DND-41 (cell line): ENCODE results near the gene ZMIZ1.
A peak's percentile ranks its signal among the peaks of the same experiment; 100 is the strongest.

Source experiments
- ATAC-seq: fragments of 200-7000 bp; cut with Tn5 transposase; 3 replicates; pipeline ENCODE4 v1.9.1; 2021; ENCODE audit warnings: low read depth; ENCODE audit not compliant: insufficient read depth
- DNase-seq: peaks from one replicate; pipeline ENCODE4 v3.0.0-alpha.2; 2020
- H2AFZ ChIP-seq: 2 replicates; pipeline ENCODE4 v1.6.0; 2012; ENCODE audit warnings: low read depth, low read length
- H3K27ac ChIP-seq: 2 replicates; pipeline ENCODE4 v1.5.1; 2012; ENCODE audit warnings: low read length, inconsistent platforms
- H3K27me3 ChIP-seq: fragments of 200-600 bp; sonication (generic); 2 replicates; pipeline ENCODE4 v1.6.0; 2012; ENCODE audit warnings: low read length, mild to moderate bottlenecking, inconsistent platforms; ENCODE audit not compliant: insufficient read depth, poor library complexity
- H3K36me3 ChIP-seq: 2 replicates; pipeline ENCODE4 v1.5.1; 2012; ENCODE audit warnings: low read length, inconsistent platforms; ENCODE audit not compliant: insufficient read depth
- H3K4me1 ChIP-seq: 2 replicates; pipeline ENCODE4 v1.5.1; 2012; ENCODE audit warnings: mild to moderate bottlenecking, low read length; ENCODE audit not compliant: insufficient read depth
- H3K4me2 ChIP-seq: 2 replicates; pipeline ENCODE4 v1.6.0; 2012; ENCODE audit warnings: mild to moderate bottlenecking, moderate library complexity, low read length, inconsistent platforms; ENCODE audit not compliant: insufficient read depth
- H3K4me3 ChIP-seq, 2 experiments: fragments of 200-600 bp in 1 of 2; shearing (Covaris generic) in 1 of 2; 2 replicates each; pipeline ENCODE4 v1.5.1; 2012 to 2016; ENCODE audit warnings: inconsistent platforms in 2 of 2, low read length in 2 of 2, mild to moderate bottlenecking in 2 of 2, low read depth in 1 of 2, moderate library complexity in 1 of 2
- H3K79me2 ChIP-seq: 2 replicates; pipeline ENCODE4 v1.6.0; 2012; ENCODE audit warnings: low read length, inconsistent platforms; ENCODE audit not compliant: insufficient read depth
- H3K9ac ChIP-seq: 2 replicates; pipeline ENCODE4 v1.6.0; 2012; ENCODE audit warnings: low read depth, mild to moderate bottlenecking, inconsistent platforms, low read length, moderate library complexity
- H3K9me3 ChIP-seq: 2 replicates; pipeline ENCODE4 v1.5.1; 2012; ENCODE audit warnings: low read length, moderate library complexity, mild to moderate bottlenecking, inconsistent platforms; ENCODE audit not compliant: insufficient read depth, severe bottlenecking
- H4K20me1 ChIP-seq: 2 replicates; pipeline ENCODE4 v1.6.0; 2012; ENCODE audit warnings: low read length; ENCODE audit not compliant: insufficient read depth
- EZH2 ChIP-seq: IDR thresholded peaks from 3 replicates; pipeline ENCODE4 v1.6.1; 2012; ENCODE audit warnings: borderline replicate concordance, low read depth, mild to moderate bottlenecking, moderate library complexity, low read length, inconsistent platforms; ENCODE audit not compliant: severe bottlenecking
- TF ChIP-seq, protein P1 (sequence below): IDR thresholded peaks from 2 replicates; pipeline ENCODE4 v1.5.1; 2012; ENCODE audit warnings: borderline replicate concordance, low read length, moderate library complexity, mild to moderate bottlenecking; ENCODE audit not compliant: poor library complexity, severe bottlenecking; ENCODE audit errors: extremely low read depth

ZMIZ1 gene

DNA sequence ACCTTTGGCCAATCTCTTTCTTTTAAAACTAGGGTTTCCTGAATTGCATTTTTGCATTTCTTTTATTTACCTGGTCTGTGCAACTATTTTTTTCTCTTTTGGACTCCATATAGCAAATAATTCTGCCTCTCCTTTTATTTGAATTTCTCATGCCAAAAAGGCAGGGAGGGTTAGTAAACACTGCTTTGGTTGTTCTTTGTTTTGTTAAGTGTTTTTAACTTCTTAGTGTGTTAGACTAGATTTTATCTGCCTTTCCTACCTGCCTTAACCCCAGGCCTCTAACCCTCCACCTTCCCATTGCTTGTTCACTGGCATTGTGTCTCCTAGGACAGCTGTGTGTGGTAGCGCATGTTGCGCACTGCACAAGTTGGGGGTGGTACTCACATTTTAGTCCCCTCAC lies 18.1 kb downstream of the ZMIZ1 start:
- H4K20me1 ChIP-seq = peaks cover 94% of the 10 kb centered on the region
- no peak overlapping the region for H3K27ac ChIP-seq
- H3K79me2 ChIP-seq = peaks cover 97% of the 10 kb centered on the region
- H3K4me3 ChIP-seq = no peak overlapping the region
- H3K27me3 ChIP-seq = no peaks in the 10 kb centered on the region
- H2AFZ ChIP-seq = no peak overlapping the region
- H3K36me3 ChIP-seq = peaks cover 4% of the 10 kb centered on the region; the same call in 1 of the 2 replicates
- DNase-seq (no peak), ATAC-seq (no peak)
- TF ChIP-seq, protein P1, sequence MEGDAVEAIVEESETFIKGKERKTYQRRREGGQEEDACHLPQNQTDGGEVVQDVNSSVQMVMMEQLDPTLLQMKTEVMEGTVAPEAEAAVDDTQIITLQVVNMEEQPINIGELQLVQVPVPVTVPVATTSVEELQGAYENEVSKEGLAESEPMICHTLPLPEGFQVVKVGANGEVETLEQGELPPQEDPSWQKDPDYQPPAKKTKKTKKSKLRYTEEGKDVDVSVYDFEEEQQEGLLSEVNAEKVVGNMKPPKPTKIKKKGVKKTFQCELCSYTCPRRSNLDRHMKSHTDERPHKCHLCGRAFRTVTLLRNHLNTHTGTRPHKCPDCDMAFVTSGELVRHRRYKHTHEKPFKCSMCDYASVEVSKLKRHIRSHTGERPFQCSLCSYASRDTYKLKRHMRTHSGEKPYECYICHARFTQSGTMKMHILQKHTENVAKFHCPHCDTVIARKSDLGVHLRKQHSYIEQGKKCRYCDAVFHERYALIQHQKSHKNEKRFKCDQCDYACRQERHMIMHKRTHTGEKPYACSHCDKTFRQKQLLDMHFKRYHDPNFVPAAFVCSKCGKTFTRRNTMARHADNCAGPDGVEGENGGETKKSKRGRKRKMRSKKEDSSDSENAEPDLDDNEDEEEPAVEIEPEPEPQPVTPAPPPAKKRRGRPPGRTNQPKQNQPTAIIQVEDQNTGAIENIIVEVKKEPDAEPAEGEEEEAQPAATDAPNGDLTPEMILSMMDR = no peak
- no peak for TF ChIP-seq EZH2
- peaks cover 20% of the 10 kb centered on the region for H3K4me1 ChIP-seq
- no peak overlapping the region for H3K9ac ChIP-seq
- no peak overlapping the region for H3K4me2 ChIP-seq
- H3K9me3 ChIP-seq = no peaks in the 10 kb centered on the region

DNA sequence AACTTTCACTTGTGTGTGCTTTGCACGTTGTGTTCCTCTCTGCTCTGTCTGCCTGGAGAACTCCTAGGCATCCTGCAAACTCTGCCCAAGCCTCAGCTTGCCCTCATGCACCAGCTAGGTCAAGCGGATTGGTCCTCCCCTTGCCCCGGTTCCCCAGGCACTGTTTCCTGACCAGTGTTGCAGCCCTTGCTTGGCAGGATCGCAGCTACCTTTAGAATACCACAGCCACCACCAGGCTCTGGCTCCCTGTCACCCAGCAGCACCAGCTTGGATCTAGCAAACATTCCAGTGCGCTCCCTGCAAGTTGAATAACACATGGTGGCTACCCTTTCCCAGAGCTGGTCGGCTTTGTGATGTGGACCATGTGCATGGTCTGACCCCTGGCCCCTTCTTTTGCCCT lies 19.0 kb downstream of the ZMIZ1 start:
- ATAC-seq (no peak), DNase-seq (no peak)
- Histone ChIP-seq H3K4me2 (no peak overlapping the region), H3K9me3 (no peaks in the 10 kb centered on the region), H3K27me3 (no peaks in the 10 kb centered on the region), H3K27ac (peak overlapping the region; percentile 3; the same call in 1 of the 2 replicates), H2AFZ (no peak overlapping the region), H4K20me1 (peaks cover 94% of the 10 kb centered on the region), H3K4me1 (peaks cover 15% of the 10 kb centered on the region), H3K79me2 (peaks cover 97% of the 10 kb centered on the region), H3K4me3 (no peak overlapping the region), H3K36me3 (peaks cover 4% of the 10 kb centered on the region; the same call in 1 of the 2 replicates), H3K9ac (peak overlapping the region; percentile 8; the same call in 1 of the 2 replicates)
- TF ChIP-seq, protein P1 = no peak
- TF ChIP-seq EZH2 = no peak

DNA sequence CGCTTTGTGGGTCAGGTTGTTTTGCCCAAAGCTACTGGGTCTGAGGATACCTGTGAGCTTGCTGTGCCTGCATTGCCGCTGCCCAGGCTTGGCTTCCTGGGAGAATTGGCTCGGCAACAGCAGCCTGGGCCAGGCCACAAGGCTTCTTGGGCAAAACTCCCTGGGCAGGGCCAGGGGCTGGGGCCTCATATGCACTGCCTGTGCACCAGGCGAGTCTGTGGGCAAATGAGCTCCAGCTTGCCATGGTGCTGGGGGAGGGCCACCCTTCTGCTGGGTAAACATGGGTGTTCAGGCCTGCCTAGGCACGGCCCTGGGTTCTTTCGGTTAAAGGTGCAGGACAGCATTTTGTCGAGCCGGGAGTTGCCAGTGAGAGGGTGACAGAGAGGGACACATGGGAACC lies 19.4 kb downstream of the ZMIZ1 start:
- TF ChIP-seq, protein P1 = no peak
- no peak for TF ChIP-seq EZH2
- Histone ChIP-seq H3K36me3 (peaks cover 4% of the 10 kb centered on the region; the same call in 1 of the 2 replicates), H3K4me1 (peaks cover 11% of the 10 kb centered on the region), H3K9me3 (no peaks in the 10 kb centered on the region), H3K79me2 (peaks cover 97% of the 10 kb centered on the region), H4K20me1 (peaks cover 93% of the 10 kb centered on the region), H3K4me3 (no peak overlapping the region), H3K27ac (peak overlapping the region; percentile 7; the same call in 1 of the 2 replicates), H3K27me3 (no peaks in the 10 kb centered on the region), H2AFZ (no peak overlapping the region), H3K4me2 (no peak overlapping the region), H3K9ac (peak overlapping the region; percentile 8; the same call in 1 of the 2 replicates)
- no peak for ATAC-seq
- no peak for DNase-seq
